HepG2 (cell line): ENCODE measurements around the gene C1orf159. TPM values are rescaled to one million over a fixed set of nuclear protein-coding genes. Genes with fewer than 3 reads are reported as not detected.

Experiments used
- AKNA ChIP-seq: sonication (generic); formaldehyde crosslinking; IDR thresholded peaks from 2 replicates; pipeline ENCODE4 v1.4.0; 2020; ENCODE audit warnings: missing genetic modification reagents, borderline replicate concordance
- HNRNPK ChIP-seq: fragments of 200-400 bp; formaldehyde crosslinking; IDR thresholded peaks from 2 replicates; pipeline ENCODE4 v1.6.1; 2018; ENCODE audit warnings: low read length, low read depth, moderate library complexity, mild to moderate bottlenecking; ENCODE audit not compliant: poor library complexity, severe bottlenecking
- IRF2 ChIP-seq: IDR thresholded peaks from 2 replicates; pipeline ENCODE4 v1.6.1; 2018; ENCODE audit warnings: missing genetic modification reagents, missing compliant biosample characterization
- KDM5A ChIP-seq: fragments of 200-600 bp; sonication (generic); IDR thresholded peaks from 2 replicates; pipeline ENCODE4 v1.7.0; 2018; ENCODE audit warnings: antibody characterized with exemption, mild to moderate bottlenecking, low read length, borderline replicate concordance
- NFYB ChIP-seq: sonication (generic); formaldehyde crosslinking; IDR thresholded peaks from 2 replicates; pipeline ENCODE4 v1.4.0; 2020; ENCODE audit warnings: missing genetic modification reagents
- RERE ChIP-seq: IDR thresholded peaks from 2 replicates; pipeline ENCODE4 v1.6.1; 2016; ENCODE audit warnings: low read depth, missing genetic modification reagents, missing compliant biosample characterization
- THAP8 ChIP-seq: sonication (generic); formaldehyde crosslinking; IDR thresholded peaks from 2 replicates; pipeline ENCODE4 v1.5.1; 2020; ENCODE audit warnings: missing genetic modification reagents, mild to moderate bottlenecking, borderline replicate concordance
- ZBTB4 ChIP-seq: sonication (generic); formaldehyde crosslinking; IDR thresholded peaks from 2 replicates; pipeline ENCODE4 v1.4.0; 2020; ENCODE audit warnings: missing genetic modification reagents, mild to moderate bottlenecking, borderline replicate concordance
- ZNF512B ChIP-seq: sonication (generic); formaldehyde crosslinking; IDR thresholded peaks from 2 replicates; pipeline ENCODE4 v1.5.1; 2020; ENCODE audit warnings: missing genetic modification reagents, mild to moderate bottlenecking, borderline replicate concordance
- polyA plus RNA-seq, 8 experiments: library from polyadenylated mRNA; depleted of rRNA in 3 of 8; stranded (reverse) in 7 of 8; unstranded in 1 of 8; fragments of >200 nt; fragmentation: Illumina TruSeq in 4 of 8; extraction: Trizol in 4 of 8; gene quantifications; 2 replicates each; pipeline versions ENCODE4 v1.2.1 to v1.2.3, GENCODE V29; 2011 to 2016; ENCODE audit warnings: low read depth in 4 of 8, missing spikeins in 1 of 8, mixed read lengths in 1 of 8; ENCODE audit not compliant: insufficient read depth in 1 of 8
- total RNA-seq, 5 experiments: library from RNA; depleted of rRNA; stranded (reverse); fragments of >200 nt; fragmentation: Illumina TruSeq; extraction: Trizol; gene quantifications; 2 replicates each; pipeline ENCODE4 v1.2.3, GENCODE V29; 2016; ENCODE audit warnings: low read depth in 1 of 5

C1orf159 gene
- total and polyA plus RNA-seq, 2 of the 13 experiments (the other 11 are each of a cell fraction or from before 2014, with no cell fraction given), result 3.8 to 6.7 TPM

- no peak for TF ChIP-seq AKNA
- TF ChIP-seq NFYB (CRISPR knock-in tag), result no peak
- TF ChIP-seq KDM5A, result no peak
- peak; percentile 26; the same call in 1 of the 2 replicates for TF ChIP-seq IRF2 (CRISPR knock-in tag)
- TF ChIP-seq HNRNPK, result peak; percentile 29
- no peak for TF ChIP-seq THAP8 (CRISPR knock-in tag)
- TF ChIP-seq RERE (CRISPR knock-in tag), result no peak
- TF ChIP-seq ZNF512B (CRISPR knock-in tag), result no peak
- 0 out of 2 replicates have a peak, but pooled peaks have one; percentile 54 for TF ChIP-seq ZBTB4 (CRISPR knock-in tag)
Measured at GRCh38 chr1:1157914-1158710, 42.2 kb upstream of the C1orf159 start (continued).
